HG03196 (cell line): Measurements from ENCODE around the gene GPS1.

ENCODE experiments used
- ATAC-seq: cut with Tn5 transposase; IDR thresholded peaks from one replicate; pipeline ENCODE4 v1.9.1; 2021; ENCODE audit not compliant: unreplicated experiment

Gene GPS1

GRCh38 chr17:82098939-82099763, 47.5 kb downstream of the GPS1 start:
- ATAC-seq, result peak; percentile 3

- ATAC-seq, result no peak
Measured at GRCh38 chr17:82100502-82101298, 49.0 kb downstream of the GPS1 start.

GRCh38 chr17:82101301-82101715, 49.6 kb downstream of the GPS1 start:
- no peak for ATAC-seq

- no peak for ATAC-seq
Measured at GRCh38 chr17:82101767-82102679, 50.3 kb downstream of the GPS1 start.

- no peak for ATAC-seq
Measured at GRCh38 chr17:82103553-82104451, 52.1 kb downstream of the GPS1 start.

GRCh38 chr17:82104797-82105416, 53.2 kb downstream of the GPS1 start:
- ATAC-seq, result no peak

GRCh38 chr17:82105417-82105881, 53.8 kb downstream of the GPS1 start:
- no peak for ATAC-seq

GRCh38 chr17:82105882-82106687, 54.4 kb downstream of the GPS1 start:
- peak; percentile 59 for ATAC-seq

GRCh38 chr17:82106688-82107305, 55.1 kb downstream of the GPS1 start:
- no peak for ATAC-seq
